ENCODE results near the gene CNPY1. TPM values are rescaled to one million over a fixed set of nuclear protein-coding genes. Genes with fewer than 3 reads are reported as not detected.

CNPY1 gene
- total and polyA plus RNA-seq, 2 of the 8 experiments (the other 6 are each of a cell fraction or from before 2014, with no cell fraction given), result not detected

DNA sequence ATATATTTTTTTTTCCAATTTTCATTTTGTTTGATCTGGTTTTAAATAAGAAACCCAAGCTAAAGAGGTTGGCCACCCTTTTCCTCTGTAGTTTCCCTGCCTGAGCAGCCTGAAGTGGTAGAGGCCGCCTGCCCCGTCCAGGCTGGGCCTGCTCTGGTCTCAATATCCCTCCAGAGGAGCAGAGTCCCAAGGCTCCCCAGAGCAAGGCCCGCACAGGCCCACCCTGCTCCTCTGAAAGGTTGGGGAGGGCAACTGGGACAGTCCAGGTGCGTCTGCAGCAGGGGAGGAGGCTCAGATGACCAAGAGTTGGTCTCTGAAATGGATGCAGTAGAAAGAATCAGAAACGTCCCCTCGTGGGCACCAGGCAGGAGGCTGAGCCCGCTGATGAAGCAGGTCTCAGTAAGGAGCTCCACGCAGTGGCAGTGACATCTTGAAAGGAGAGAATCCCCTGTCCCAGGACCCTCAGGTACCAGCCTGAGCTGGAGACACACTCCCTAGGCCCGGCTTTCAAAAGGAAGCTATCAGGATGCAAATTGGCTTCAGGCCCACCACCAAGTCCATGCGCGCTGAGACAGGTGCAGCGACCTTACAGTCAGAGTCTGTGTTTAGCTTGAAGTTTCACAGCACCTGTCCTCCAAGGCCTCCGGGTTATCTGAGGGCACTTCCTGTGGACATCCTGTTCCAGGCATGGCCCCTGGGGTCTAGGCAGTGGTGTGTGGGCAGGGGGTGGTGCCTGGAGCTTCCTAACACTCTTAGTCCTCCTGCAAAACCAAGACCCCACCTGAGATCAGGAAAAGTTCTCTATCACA, 50.7 kb downstream of the CNPY1 start:
- peak overlapping the region; percentile 19; the same call in 1 of the 2 replicates for H2BK12ac ChIP-seq (ENCODE audit: low read depth, low read length)
- no peak overlapping the region for H3K14ac ChIP-seq (ENCODE audit: insufficient read length)
- no peak overlapping the region for H3K56ac ChIP-seq (replicated peaks; ENCODE audit: insufficient read length, low read depth, low read length)
- H3K23me2 ChIP-seq (ENCODE audit: low read depth, low read length), result peaks cover 3% of the 10 kb centered on the region; the same call in 1 of the 2 replicates
- H3K27ac ChIP-seq (ENCODE audit: low read depth, low read length), result no peak overlapping the region
- H3K36me3 ChIP-seq (ENCODE audit: control insufficient read depth in 2 of 4, insufficient read depth in 4 of 4, low read length in 3 of 4), result no peaks in the 10 kb centered on the region
- DNase-seq (ENCODE audit: low read depth in 1 of 2, low spot score in 2 of 2) (no peak), FAIRE-seq (no peak)
- 78% methylated on average over 13 of the region's 13 CpGs; no CpG with 5 or more reads in 1 of the 2 experiments for WGBS, 2 experiments (ENCODE audit: extremely low coverage in 1 of 2, insufficient coverage in 1 of 2, insufficient read length in 1 of 2, insufficient replicate concordance in 2 of 2, low coverage in 1 of 2, low lambda C conversion rate in 2 of 2, missing lambda C conversion rate in 1 of 2)
- no peak overlapping the region for H3K4ac ChIP-seq (replicated peaks; ENCODE audit: insufficient read length, low read depth, low read length)
- H3K23ac ChIP-seq (ENCODE audit: insufficient read length), result no peak overlapping the region
- no peak for TF ChIP-seq SIN3A (conservative IDR thresholded peaks at IDR 0.05 in 1 of 2, IDR thresholded peaks at IDR 0.05 in 1 of 2; ENCODE audit: low read depth in 1 of 2, low read length in 2 of 2)
- TF ChIP-seq, protein P1, sequence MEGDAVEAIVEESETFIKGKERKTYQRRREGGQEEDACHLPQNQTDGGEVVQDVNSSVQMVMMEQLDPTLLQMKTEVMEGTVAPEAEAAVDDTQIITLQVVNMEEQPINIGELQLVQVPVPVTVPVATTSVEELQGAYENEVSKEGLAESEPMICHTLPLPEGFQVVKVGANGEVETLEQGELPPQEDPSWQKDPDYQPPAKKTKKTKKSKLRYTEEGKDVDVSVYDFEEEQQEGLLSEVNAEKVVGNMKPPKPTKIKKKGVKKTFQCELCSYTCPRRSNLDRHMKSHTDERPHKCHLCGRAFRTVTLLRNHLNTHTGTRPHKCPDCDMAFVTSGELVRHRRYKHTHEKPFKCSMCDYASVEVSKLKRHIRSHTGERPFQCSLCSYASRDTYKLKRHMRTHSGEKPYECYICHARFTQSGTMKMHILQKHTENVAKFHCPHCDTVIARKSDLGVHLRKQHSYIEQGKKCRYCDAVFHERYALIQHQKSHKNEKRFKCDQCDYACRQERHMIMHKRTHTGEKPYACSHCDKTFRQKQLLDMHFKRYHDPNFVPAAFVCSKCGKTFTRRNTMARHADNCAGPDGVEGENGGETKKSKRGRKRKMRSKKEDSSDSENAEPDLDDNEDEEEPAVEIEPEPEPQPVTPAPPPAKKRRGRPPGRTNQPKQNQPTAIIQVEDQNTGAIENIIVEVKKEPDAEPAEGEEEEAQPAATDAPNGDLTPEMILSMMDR (IDR thresholded peaks at IDR 0.05; ENCODE audit: control extremely low read depth in 1 of 3, insufficient read depth in 1 of 3, low read depth in 1 of 3, low read length in 3 of 3), result no peak
- ChIA-PET POLR2A (ENCODE audit: partially characterized antibody) (no interaction called here), CTCF (ENCODE audit: partially characterized antibody) (interaction anchor here (0.8 to 2.8 kb wide), 8 partner anchors 9 to 139 kb away, joined by 3 to 6 read pairs (median 3); no protein-coding TSS in a partner anchor)
- H3K9me3 ChIP-seq (ENCODE audit: insufficient read depth in 2 of 2, low read depth in 1 of 2, low read length in 1 of 2), result no peaks in the 10 kb centered on the region; a peak in 1 of 4 replicates
- H3K79me2 ChIP-seq (ENCODE audit: control insufficient read depth in 1 of 2, insufficient read depth in 2 of 2, low read length in 2 of 2), result no peaks in the 10 kb centered on the region
- no peak overlapping the region for H2BK5ac ChIP-seq (ENCODE audit: low read depth, low read length)
- peaks cover 0 to 1% of the 10 kb centered on the region in 2 experiments for H4K20me1 ChIP-seq (replicated peaks in 1 of 2; ENCODE audit: control insufficient read depth in 1 of 2, insufficient read depth in 2 of 2, low read length in 2 of 2)
- peaks cover 12 to 84% (median 57%) of the 10 kb centered on the region in 4 experiments for H3K27me3 ChIP-seq (replicated peaks in 1 of 4; ENCODE audit: control insufficient read depth in 3 of 4, extremely low read depth in 1 of 4, insufficient read depth in 3 of 4, low read length in 3 of 4)
- H4K5ac ChIP-seq (ENCODE audit: insufficient read length, low read depth, low read length), result no peak overlapping the region
- H3K18ac ChIP-seq (ENCODE audit: extremely low read depth, low read length), result no peak overlapping the region
- no peaks in the 10 kb centered on the region for H3K79me1 ChIP-seq (ENCODE audit: low read depth, low read length)
- no peak overlapping the region for H2BK120ac ChIP-seq (replicated peaks; ENCODE audit: low read depth, low read length)
- no peak overlapping the region for H2AFZ ChIP-seq (ENCODE audit: low read length)
- no peak overlapping the region for H3K4me3 ChIP-seq (ENCODE audit: extremely low read depth in 1 of 4, insufficient read depth in 2 of 4, low read depth in 3 of 4, low read length in 4 of 4)
- H2AK5ac ChIP-seq (ENCODE audit: low read depth, low read length), result no peak overlapping the region
- no peak overlapping the region for H3K9ac ChIP-seq (replicated peaks in 1 of 4; ENCODE audit: extremely low read depth in 1 of 4, low read depth in 3 of 4, low read length in 3 of 4)
- no peak overlapping the region for H2BK15ac ChIP-seq (ENCODE audit: low read length)
- no peak overlapping the region for H4K8ac ChIP-seq (ENCODE audit: extremely low read depth, insufficient read depth, low read length)
- no peak overlapping the region for H4K91ac ChIP-seq (replicated peaks; ENCODE audit: insufficient read length, low read length)
- no peak overlapping the region for H2BK20ac ChIP-seq (ENCODE audit: low read length)
- peaks cover 0 to 15% (median 12%) of the 10 kb centered on the region in 4 experiments; a peak in 6 of 7 replicates for H3K4me1 ChIP-seq (replicated peaks in 1 of 4; ENCODE audit: control insufficient read depth in 3 of 4, insufficient read depth in 4 of 4, low read length in 3 of 4)
- H3K4me2 ChIP-seq (ENCODE audit: insufficient read depth in 1 of 2, low read depth in 2 of 2, low read length in 2 of 2), result no peak overlapping the region

Data from H1 (cell line).